Central memory CD4-positive, alpha-beta T cell (primary cell): ENCODE measurements around the gene CGB5.
A peak's percentile ranks its signal among the peaks of the same experiment; 100 is the strongest.
"Not testable (repeated sequence)": the region's sequence is repeated elsewhere in the genome, so short reads cannot be mapped to it uniquely, and the experiment has no call there.

Experiments used
- DNase-seq: peaks from one replicate; pipeline ENCODE4 v3.0.0; 2022

The CGB5 gene

DNA sequence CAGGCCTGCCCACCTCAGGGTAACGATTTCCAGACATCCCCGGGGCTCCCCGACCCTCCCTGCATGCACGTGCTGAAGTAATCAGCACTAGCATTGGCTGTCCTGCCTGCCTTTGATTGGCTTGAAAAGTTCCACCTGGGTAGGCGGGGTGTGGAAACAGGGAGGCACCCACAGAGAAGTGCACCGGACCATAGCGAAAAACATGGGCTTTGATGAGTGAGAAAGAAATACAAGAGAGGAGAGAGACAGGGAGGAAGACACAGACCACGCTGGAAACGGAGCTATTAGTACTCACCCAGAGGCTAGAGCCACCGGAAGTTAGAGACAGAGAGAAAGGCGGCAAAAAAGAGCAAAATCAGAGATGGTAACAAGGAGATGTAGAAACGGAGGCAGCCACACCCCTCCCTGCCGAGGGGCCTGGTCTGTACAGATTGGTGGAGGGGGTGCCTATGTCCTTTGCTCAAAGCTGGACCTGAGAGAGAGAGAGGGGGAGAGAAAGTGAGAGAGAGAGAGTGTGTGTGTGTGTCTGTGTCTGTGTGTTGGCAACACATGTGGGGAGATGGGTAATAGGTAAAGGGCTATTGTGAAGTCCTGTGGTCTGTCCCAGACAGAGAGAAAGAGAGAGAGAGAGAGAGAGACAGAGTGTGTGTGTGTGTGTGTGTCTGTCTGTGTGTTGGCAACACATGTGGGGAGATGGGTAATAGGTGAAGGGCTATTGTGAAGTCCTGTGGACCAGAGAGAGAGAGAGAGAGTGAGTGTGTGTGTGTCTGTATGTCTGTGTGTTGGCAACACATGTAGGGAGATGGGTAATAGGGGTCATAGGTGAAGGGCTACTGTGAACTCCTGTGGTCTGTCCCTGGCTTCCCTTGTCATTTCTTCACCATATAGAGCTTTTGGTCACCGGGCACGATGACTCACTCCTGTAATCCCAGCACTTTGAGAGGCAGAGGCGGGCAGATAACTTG lies 22.4 kb upstream of the CGB5 start:
- DNase-seq: no peak

DNA sequence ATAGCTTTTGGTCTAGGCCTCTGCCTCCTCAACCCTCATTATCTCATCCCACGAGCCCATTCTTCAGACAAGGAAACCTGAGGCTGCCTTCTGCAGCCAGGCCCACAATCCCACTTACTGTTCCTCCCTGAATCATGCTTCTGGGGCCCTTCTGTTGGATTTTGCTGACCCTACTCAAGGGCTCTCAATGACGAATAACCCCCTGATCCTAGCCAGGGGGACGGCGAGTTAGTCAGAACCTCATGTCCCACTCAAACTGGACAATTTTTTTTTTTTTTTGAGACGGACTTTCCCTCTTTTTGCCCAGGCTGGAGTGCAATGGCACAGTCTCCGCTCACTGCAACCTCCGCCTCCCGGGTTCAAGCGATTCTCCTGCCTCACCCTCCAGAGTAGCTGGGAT lies 21.5 kb upstream of the CGB5 start:
- no peak for DNase-seq

- not testable (repeated sequence) for DNase-seq
Measured at GRCh38 chr19:49024233-49024632, 19.4 kb upstream of the CGB5 start, which contains the start of gene CGB3. TSS of gene CGB3 (minus strand) at chr19:49024333. CDS start at chr19:49023971, 362 bp downstream.

- not testable (repeated sequence) for DNase-seq
Measured at GRCh38 chr19:49025088-49025487, 18.6 kb upstream of the CGB5 start.

- DNase-seq: not testable (repeated sequence)
Measured at GRCh38 chr19:49025599-49025998, 18.0 kb upstream of the CGB5 start.

- not testable (repeated sequence) for DNase-seq
Measured at GRCh38 chr19:49028686-49029085, 15.0 kb upstream of the CGB5 start.

- not testable (repeated sequence) for DNase-seq
Measured at GRCh38 chr19:49029749-49030148, 13.9 kb upstream of the CGB5 start.

- not testable (repeated sequence) for DNase-seq
Measured at GRCh38 chr19:49030323-49030722, 13.3 kb upstream of the CGB5 start.

DNA sequence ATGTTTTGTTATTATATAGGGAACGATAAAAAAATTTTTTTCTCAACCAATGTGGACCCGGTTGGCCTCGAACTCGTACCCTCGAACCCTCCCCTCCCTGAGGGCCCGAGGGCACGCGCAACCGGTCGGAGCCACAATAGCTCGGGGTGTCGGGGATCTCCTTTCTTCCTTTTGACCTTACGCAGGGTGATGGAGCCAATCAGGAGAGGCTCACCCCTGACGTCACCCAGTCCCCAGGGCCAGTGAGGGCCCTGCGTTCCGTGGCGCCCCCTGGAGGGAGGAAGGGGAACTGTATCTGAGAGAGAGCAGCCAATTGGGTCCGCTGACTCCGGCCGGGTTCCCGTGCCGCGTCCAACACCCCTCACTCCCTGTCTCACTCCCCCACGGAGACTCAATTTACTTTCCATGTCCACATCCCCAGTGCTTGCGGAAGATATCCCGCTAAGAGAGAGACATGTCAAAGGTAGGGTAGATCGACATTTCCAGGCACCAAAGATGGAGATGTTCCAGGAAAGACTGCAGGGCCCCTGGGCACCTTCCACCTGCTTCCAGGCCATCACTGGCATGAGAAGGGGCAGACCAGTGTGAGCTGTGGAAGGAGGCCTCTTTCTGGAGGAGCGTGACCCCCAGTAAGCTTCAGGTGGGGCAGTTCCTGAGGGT lies 11.9 kb upstream of the CGB5 start, which contains the start of gene CGB2:
Gene CGB2 (plus strand): TSS at position 249 of the 660 bp plus-strand sequence. CDS start 206 bp downstream, at position 455.
- DNase-seq: peak; percentile 51

DNA sequence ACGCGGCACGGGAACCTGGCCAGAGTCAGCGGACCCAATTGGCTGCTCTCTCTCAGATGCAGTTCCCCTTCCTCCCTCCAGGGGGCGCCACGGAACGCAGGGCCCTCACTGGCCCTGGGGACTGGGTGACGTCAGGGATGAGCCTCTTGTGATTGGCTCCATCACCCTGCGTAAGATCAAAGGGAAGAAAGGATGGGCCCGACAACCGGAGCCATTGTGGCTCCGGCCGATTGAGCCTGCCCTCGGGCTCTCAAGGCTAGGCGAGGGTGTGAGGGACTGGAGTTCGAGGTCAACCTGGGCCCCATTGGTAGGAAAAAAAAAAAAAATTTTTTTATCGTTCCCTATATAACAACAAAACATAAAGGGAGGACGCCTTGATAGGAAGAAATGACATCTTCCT lies 6.8 kb upstream of the CGB5 start, which contains the start of gene CGB1:
Gene CGB1 (minus strand): TSS at position 81 of the 400 bp plus-strand sequence. CDS start 184 bp downstream, outside the sequence.
- not testable (repeated sequence) for DNase-seq

DNA sequence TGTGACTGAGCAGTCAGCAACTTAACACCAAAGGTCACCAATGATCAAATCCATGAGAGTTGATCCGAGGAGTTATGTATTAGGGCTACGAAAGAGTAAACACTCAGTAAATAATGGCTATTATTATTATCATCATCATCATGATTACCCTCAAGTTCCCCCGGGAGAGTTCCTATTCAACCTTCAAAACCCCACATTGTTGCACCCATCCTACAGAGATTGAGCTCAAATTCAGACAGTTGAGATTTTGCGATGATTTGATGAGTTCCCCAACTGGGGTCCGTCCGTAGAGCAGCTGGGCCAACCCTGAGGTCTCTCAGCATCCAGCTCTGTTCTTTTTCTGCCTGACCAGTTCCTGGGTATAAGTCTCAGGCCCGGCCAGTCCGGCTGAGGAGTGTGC lies 5.5 kb upstream of the CGB5 start:
- not testable (repeated sequence) for DNase-seq

DNA sequence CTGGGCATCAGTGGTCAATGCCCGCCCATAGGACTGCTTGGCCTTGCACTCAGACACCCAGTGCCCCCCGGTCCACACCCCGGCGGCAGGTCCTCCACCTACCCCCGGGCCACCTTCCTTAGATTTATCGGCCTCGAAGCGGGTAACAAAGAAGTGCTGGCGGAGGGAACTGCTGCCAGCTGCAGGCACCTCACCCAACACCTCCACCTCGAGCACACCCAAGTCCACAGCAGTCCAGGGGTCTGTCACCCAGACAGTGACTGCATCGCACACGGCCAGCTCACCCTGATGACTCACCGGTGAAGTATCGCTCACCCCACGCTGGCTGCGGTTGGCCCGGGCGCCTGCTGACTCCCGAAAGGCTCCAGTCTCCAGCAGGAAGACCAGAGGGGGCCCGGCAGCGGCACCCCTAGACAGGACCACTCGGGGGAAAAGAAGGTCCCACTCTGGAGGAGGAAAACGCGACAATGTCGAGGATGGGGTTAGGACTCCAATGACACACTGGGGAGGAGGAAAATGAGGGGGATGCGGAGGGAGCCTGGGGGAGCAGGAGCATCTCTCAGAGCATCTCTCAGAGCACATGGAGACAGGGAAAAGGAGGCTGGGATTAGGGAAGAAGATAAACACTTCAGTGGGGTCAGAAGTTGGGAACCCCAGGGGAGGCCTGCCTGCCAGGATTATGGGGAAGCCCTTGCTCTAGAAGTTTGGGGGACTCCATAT lies 4.9 kb upstream of the CGB5 start:
- not testable (repeated sequence) for DNase-seq

DNA sequence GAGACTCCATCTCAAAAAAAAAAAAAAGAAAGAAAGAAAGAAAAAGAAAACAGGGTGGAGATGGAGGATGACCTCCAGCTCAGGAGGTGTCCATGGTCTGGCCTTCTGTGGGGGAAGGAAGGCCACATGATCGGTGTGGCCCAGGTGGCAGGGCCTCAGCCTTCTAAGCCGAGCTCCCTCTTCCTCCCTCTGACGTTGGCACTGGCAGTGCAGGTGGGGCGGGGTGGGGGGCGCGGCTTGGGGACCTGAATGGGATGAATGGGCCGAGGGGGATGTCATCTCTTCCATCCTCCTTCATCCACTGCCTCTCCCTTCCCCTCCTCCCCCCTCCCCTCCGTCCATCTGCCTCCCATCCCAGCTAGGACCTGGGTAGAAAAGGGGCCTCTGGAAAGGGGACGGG lies 3.9 kb upstream of the CGB5 start:
- DNase-seq: not testable (repeated sequence)

- no peak for DNase-seq
Measured at GRCh38 chr19:49042177-49042576, 1.5 kb upstream of the CGB5 start.

- DNase-seq: not testable (repeated sequence)
Measured at GRCh38 chr19:49042666-49043065, 982 bp upstream of the CGB5 start.

DNA sequence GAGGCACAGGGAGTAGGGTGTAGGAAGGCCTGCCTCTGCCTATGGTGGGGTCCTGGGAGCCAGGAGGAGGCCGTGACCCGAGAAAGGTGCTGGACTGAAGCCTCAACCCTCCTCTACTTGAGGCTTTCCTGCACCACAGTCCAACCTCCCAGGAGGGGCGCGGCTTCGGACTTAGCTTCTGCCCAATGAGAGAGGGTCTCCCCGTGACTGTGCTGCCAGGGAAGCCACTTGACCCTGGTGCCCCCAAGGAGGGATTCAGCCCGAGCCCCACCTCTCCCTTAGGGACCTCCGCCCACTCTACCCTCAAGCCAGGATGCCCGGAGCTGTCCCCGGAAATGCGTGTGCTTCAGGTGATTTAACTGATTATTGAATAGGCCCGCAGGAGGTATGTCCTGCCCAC lies 5.4 kb downstream of the CGB5 start, which contains the start of gene CGB8:
Gene CGB8 (minus strand): TSS at position 101 of the 400 bp plus-strand sequence. CDS start 372 bp downstream, outside the sequence.
- DNase-seq: not testable (repeated sequence)

DNA sequence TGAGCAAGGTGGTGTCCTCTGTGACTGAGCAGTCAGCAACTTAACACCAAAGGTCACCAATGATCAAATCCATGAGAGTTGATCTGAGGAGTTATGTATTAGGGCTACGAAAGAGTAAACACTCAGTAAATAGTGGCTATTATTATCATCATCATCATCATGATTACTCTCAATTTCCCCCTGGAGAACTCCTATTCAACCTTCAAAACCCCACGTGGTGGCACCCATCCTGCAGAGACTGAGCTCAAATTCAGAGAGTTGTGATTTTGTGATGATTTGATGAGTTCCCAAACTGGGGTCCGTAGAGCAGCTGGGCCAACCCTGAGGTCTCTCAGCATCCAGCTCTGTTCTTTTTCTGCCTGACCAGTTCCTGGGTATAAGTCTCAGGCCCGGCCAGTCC lies 6.2 kb downstream of the CGB5 start:
- DNase-seq: not testable (repeated sequence)

GRCh38 chr19:49050376-49051033 lies 6.9 kb downstream of the CGB5 start:
- DNase-seq: not testable (repeated sequence)

DNA sequence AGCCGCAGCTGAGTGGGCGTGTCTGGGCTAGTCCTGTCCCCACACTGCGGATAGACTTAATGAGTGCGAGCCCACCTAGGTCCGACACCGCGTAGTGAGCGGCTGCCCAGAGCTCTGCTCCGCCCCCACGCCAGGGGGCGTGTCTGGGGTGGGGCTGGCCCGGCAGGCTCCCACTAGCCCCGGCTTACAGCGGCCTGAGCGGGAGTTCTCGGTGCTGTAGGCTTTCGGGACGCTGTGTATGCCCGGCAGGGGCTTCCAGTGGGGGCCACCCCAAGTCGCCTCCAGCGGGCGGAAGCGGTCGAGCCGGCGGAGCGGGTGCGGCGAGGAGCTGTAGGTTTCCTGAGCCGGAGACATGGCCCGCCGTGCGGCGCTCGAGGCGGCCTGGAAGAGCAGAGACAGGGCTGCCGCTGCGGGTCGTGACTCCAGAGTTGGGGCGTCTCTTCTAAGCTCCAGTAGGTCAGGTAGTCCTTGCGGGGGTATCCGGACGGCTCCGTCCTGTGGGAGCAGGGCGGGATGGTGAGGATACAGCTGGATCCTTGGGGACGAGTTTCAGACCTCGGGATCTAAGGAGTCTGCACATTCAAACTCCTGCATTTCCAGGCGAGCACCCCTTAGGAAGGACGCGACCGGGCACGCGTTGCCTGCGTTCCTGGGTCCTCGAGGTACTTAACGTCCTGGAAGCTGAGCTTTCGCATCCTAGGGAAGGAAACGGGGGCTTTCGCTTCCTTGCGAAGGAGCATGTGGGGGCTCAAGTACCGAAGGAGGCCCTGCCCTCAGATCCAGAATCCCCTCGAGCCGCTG lies 12.7 kb downstream of the CGB5 start:
- DNase-seq: peak; percentile 48

DNA sequence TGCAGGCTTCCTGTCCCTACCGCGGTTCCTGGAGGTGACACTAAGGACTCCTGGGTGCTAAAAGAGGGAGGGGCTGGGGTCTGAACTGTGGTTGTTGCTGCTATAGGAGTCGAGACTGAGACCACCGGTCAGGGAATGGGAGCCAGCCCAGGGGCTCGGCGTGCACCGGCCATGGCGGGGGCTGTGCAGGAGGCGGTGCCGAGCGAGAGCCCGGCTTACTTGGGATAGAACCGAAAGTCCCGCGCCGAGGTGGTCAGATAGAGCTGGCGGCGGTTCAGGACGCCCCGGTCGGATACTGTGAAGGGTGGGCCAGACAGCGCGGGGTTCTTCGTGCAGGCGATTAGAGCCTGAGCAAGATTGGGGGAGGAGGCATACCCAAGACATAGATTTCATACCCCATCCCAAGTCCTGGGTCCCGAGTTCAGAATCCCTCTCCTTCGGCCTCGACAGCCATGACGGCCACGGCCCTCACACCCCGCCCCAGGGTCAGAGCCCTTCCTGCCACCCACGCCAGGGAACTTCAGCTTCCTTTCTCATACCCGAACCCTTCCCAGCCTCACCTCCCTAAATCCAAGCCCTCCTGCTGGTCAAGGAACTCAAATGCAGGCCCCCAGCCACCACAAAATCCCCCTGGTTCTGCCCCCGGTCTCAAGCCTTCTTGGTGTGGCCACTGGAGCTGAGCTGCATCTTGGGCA lies 13.4 kb downstream of the CGB5 start:
- DNase-seq: not testable (repeated sequence)
